HG03439 (cell line): ENCODE data around the gene KCNQ1.

Experiments
- ATAC-seq: cut with Tn5 transposase; IDR thresholded peaks from one replicate; pipeline ENCODE4 v1.9.1; 2021; ENCODE audit warnings: mild to moderate bottlenecking, moderate library complexity; ENCODE audit not compliant: unreplicated experiment

The KCNQ1 gene

DNA sequence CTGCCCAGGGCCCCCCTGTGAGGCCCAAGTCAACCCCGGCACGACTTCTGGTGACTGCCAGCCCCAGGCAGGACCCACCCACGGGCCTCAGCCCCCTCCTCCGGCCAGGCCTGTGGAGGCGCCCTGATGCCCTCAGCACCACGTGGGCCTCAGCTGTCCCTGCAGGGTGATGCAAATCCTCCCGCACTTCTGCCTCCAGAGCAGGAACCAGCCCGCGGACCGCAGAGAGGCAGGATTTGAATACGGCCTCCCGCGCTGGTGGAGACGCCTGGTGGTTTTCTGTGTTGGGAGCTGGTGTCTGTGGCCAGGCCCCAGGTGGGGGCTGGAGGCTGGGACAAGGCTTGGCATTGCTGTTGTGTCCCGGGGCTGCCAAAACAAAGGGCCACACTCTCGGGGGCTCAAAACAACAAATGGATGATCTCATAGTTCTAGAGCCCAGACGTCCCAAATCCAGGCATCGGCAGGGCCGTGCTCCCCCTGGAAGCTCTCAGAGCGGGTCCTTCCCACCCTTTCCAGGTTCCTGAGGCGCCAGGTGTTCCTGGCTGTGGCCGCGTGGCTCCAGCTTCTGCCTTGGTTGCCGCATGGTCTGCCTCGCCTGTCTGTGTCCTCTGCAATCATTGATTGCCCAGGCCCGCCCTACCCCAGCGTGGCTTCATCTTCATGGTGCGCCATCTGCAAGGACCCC, 19.9 kb upstream of the KCNQ1 start:
- ATAC-seq, result no peak

DNA sequence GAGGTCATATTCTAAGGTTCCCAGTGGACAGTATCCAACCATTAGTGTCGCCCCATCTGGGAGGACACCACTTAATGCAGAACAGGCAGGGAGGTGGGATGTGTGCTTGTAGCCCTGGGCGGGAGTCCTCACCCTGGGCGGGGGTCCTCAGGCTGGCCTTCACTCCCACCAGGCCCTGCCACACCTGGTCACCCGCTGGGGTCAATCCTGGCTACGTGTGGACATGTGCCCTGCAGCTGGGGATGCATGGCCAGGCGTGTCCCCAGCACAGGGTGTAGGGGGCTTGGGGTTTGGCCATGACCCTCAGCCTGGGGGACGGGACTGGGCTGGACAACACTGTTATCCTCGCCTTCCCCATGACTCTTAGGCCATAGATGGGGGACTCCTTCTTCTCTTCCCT, 19.3 kb upstream of the KCNQ1 start:
- no peak for ATAC-seq

DNA sequence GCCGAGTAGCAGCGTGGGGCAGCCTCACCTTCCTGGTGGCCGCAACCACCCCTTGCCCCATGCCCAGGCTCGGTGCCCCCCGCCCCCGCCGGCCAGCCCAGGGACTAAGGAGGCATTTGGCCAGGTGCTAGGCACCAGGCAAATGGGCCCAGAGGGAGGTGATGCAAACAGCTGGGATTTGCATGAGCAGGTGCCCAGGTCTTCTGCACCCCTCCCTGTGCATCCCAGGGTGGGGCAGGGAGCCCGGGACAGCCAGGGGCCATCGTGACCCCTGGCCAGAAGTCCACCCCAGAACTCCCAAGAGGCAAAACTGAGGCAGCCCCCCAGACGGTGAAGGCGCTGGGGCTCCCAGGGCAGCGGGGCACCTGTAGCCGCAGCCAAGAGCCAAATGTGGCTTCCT, 18.6 kb upstream of the KCNQ1 start:
- no peak for ATAC-seq

DNA sequence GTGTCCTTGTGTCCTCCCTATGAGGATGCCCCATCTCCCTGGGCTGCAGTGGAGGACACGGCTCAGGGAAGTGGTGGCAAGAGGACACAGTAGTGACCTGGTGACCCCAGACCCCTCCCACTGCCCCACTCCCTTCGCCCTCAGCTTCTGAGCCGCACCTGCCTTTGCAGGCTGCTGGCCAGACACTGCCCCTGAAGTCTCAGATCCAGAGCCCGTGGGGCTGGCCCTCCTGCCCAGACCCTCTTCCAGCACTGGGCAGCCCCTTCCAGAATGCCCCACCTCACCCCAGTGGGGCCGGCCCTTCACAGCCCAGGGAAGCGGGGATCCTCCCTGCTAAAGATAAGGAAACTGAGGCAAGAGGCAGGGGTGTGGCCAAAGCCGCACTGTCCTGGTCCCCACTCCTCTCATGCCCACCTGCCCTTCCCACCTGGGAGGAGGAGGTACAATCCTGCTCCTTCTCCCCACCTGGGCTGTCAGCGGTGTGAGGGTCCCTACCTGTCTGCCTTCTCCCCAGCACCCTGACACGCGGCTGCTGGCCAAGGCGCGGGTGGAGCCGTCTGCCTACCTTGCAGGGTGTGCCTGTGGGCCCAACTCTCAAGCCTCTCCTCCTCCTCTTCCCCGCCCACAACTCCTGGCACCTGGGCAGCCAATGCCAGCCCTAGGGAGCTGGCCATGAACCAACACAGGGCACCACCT, 17.8 kb upstream of the KCNQ1 start:
- ATAC-seq, result no peak

DNA sequence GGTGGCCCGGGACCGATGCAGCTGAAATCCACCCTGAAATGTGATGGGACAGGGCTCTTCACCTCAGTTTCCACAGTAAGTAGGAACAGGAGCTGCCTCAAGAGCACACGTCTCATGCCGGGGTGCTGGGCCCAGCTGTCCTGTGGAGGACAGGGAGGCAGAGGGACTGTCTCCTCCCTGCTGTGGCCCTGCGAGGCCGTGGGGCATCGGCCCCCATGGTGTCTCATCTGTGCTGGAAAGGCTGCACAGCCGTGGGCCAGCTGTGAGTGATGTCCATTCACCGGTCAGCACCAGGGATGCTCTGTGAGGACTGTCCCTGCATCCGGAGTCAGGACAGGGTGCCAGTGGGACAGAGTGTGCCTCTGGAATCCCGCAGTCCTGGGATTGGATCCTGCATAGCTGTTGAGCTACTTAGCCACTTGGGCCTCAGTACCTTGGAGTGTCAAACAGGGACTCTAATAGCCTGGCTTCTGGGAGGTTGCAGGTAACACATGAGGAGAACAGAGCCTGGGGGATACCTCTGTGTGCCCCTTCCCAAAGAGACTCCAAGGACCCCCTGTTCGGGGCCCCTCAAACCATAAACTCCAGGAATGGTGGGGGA, 17.0 kb upstream of the KCNQ1 start:
- ATAC-seq, result no peak

DNA sequence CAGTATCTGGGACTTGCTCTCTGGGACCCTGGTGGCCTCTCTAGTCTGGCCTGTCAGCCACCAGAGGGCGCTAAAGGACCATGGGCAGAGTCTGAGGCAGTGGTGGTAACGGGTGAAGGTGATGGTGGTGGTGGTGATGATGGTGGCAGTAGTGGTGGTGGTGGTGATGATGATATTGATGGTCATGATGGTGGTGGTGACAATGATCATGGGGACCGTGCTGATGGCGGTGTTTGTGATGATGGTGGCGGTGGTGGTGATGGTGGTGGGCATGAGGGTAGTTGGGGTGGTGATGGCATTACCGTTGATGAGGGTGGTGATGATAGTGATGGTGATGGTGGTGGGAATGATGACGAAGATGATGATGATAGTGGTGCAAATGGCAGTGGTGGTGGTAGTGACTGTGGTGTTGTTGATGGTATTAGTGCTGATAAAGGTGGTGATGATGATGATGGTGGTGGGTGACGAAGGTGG, 16.4 kb upstream of the KCNQ1 start:
- no peak for ATAC-seq

DNA sequence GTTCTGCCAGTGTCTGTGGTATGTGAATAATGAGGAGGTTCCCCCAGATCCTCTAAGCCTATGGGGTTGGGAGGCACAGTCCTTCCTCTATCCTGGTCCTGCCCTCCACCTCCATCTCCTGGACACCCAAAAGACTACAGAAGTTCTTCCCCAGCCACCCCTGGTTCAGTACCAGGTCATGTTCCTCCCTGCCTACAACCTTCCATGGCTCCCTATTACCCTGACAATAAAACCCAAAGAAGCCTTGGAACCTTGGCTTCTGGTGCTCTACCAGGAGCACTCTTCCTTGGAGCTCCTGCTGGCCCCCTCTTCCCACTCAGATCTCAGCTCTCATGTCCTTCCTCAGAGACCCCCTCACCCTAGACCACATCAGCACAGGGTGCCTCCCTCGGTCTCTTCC, 13.4 kb upstream of the KCNQ1 start:
- no peak for ATAC-seq

DNA sequence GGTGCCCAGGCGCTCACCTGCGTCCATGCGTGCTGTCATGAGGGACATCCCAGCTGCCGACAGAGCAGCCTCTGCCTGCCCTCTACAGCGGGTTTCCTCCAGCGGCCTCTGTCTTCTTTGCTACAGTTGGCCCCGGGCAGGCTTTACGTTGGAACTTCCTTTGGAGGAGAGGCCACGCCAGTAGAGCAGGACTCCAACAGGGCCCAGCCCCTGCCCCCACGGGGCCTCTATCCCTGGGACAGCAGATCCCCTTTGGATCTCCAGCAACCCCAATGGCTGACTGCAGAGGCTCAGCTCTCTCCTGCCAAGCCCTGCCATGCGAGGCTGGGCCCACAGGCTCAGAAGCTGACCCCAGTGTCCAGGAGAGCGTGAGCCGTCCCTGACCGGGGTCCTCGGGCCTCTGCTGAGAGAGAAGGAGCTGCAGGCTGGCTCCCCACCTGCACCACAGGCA, 12.6 kb upstream of the KCNQ1 start:
- no peak for ATAC-seq

DNA sequence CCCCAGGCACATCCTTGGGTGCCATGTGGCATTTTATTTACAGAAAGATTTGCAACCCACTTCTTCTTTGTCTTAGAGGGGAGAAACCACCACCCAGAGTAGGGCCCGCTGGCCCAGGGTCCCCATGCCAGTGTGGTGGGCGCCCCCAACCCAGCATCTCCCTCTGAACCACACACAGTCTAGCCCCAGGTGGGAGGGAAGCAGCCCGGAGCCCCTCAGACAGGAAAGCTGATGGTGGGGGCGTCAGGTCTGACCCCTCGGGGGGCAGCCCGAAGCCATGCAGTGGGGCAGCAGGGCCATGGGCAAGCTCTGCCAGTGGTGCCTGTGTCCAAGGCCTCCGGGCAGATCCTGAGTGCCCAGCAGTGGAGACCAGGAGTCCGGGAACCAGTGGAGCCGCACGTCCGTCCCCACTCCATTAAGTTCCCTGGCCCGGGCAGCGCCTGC, 12.2 kb upstream of the KCNQ1 start:
- ATAC-seq, result no peak

DNA sequence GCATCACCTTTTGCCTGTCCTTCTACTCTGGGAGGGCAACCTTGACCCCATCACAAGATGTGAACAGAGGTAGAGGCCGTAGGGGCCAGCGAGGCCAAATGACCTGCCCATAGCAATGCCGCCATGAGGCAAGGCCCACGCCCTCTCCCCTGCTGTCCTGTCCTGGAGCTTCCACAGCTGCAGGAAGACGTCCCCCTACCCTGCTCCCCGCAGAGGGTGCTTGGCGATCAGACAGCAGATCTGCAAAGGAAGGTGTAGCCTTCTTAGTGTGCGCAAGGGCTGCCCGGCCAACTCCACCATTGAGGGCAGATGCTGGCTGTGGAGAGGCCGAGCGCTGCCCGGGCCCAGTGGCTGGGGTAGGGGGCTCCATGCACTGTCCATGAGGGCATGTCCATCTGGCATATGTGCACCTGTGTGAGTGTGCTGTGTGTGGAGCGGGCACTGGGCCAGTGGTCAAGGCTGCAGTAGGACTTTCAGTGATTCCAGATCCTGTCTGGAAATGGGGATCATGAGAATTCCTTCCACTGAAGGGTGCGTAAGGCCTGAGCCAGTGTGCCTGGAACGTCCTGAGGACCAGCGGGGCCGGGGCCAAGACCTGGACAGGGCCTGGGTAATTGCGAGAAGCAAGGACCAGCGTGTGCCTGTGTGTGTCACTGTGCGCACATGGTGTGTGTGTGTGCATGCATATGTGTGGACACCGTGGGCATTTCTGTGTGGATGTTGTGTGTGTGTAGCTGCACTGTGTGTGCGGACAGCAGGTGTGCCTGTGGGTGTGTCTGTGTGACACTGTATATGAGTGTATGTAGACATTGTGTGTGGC, 11.5 kb upstream of the KCNQ1 start:
- no peak for ATAC-seq

DNA sequence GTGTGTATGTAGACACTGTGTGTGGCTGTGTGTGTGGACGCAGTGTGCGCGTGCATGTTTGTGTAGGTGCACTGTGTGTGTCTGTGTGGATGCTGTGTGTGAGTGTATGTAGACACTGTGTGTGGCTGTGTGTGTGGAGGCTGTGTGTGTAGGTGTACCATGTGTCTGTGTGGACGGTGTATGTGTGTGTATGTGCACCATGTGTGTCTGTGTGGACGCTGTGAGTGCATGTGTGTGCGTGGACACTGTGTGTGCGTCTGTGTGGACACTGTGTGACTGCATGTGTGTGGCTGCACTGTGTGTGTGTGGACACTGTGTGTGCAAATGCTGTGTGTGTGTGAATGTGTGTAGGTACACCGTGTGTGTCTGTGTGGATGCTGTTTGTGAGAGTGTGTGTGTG, 10.8 kb upstream of the KCNQ1 start:
- no peak for ATAC-seq

DNA sequence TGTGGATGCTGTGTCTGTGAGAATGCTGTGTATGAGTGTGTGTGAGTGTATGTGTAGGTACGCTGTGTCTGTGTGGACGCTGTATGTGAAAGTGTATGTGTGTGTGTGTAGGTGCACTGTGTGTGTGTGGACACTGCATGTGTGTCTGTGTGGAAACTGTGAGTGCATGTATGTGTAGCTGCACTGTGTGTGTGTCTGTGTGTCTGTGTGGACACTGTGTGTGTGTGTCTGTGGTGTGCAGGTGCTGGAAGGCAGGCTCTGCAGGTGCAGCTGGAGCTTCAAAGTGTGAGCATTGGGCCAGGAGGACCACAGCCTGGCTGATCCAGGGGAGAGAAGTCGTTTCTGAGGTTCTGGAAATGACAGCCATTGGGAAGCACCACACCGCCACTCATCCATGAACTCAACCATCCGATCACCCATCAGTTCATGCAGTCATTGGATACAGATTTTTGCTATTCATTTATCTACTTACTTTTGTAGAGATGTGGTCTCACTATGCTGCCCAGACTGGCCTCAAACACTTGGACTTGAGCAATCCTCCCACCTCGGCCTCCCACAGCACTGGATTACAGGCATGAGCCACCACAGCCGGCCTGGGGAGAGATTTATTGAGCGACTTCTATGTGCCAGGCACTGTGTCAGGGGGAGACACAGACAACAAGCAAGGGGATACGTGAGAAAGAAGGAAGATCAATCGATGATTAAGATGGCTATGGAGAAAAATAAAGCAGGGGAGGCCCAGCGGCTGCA, 10.1 kb upstream of the KCNQ1 start:
- no peak for ATAC-seq

DNA sequence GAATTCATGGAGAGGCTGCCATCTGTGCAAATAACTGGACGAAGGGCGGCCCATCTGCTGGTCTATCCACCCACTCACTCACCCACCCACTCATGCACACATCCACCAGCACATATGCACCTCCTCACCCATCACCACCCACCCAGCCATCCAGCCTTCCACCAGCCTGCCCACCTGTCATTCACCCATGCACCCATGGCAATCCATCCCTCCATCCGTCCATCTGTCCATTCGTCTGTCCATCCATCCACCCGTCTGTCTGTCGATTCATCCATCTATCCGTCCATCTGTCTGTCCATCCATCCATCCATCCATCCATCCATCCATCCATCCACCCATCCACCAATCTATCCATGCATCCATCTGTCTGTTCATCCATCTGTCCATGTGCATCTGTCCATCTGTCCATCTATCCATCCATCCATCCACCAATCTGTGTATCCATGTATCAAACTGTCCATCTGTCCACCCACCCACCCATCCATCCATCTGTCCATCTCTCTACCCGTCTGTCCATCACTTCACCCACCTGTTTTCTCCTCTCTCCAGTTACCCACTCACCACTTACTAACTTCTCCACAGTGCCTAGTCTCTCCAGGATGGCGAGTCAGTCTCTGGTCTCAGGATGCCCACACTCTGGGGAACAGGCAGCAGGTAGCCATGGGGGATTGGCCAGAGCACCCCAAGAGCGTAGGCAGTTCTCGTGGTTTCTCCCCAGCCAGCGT, 9.4 kb upstream of the KCNQ1 start:
- no peak for ATAC-seq

DNA sequence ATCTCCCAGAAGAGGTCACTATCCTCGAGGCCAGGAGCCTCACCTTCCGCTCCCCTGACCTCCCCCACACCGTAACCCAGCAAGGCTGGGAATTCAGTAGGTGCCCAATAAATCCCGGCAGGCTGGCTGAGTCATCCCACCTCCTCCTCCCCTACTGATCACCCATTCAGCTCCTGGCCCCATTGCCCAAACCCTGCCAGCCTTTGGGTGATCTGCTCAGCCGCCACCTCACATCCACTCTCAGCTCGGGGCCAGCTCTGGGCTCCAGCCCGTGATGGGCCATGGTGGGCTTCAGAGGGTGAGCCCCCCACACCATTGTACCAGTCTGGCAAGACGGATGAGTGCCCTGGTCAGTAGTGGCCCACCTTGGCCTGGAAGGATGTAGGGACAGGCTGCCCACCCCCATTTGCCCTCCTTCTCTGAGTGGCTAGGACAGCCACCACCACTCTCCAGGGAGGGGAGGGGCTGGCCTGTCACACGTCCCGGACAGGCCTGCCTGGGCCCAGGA, 8.7 kb upstream of the KCNQ1 start:
- no peak for ATAC-seq

DNA sequence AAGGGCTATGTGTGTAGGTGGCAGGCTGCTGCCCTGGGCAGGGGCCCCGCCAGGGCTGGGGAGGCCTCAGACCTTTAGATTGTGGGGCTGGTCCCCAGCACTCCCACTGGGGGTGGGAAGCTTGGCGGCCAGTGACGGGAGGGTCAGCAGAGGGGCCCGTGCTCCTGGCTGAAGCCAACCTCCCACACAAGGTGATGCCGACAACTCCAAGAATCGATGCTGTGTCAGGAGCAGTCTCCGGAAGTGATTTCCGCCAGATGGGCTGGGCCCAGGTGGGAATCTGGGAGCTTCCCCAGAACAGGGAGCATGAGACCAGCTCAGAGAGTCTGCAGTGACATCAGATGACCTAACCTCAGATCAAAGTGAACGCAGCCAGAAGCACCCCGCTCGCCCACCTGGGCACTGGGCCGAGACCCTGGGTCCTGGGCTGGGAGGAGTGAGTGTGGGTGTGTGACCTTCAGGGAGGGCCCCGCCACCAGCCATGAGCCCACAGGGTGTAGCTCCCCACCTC, 8.2 kb upstream of the KCNQ1 start:
- ATAC-seq, result no peak

DNA sequence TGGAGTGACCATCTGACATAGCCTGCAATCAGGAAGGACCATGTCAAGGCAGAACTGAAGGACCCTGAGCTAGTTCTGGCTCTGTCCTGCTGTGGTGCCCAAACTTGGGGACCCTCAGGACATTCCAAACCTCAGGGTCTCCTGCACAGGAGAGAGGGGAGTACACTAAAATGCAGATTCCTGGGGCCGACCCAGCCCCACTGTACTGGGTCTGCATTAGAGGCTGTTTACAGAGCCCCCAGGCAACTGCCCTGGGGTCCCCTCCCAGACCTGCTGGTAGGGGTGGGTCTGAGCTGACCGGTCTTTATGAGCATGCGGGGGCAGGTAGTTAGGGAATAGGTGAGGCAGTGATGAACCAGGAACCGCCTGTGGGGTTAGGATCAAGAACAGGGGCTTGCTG, 7.3 kb upstream of the KCNQ1 start:
- no peak for ATAC-seq

DNA sequence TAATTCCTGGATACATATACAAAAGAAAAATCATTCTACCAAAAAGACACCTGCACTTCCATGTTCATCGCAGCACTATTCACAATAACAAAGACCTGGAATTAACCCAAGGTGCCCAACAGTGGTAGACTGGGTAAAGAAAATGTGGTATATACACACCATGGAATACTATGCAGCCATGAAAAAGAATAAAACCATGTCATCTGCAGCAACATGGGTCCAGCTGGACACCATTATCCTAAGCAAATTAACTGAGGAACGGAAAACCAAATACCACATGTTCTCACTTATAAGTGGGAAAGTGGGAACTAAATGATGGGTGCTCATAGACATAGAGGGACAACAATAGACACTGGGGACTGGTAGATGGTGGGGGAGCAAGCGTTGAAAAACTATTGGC, 5.0 kb upstream of the KCNQ1 start:
- ATAC-seq, result no peak

DNA sequence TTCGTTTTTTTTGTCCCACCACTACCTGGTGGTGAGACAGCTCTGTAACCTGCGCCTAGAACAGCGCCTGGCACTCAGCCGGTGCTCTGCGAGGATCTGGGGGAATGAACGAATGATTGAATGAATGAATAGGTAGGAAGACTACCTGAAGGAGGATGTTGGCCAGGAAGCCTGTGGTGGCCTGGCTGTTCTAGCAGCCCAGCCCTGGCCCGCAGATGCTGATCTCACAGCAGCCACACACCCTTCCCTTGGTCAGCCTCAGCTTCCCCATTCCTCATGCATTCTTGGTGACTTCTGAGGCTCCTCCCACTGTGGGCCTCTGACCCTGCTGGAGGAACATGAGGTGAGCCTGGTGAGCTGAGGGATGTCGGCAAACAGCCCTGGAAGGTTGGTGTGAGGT, 4.2 kb upstream of the KCNQ1 start:
- ATAC-seq, result no peak

DNA sequence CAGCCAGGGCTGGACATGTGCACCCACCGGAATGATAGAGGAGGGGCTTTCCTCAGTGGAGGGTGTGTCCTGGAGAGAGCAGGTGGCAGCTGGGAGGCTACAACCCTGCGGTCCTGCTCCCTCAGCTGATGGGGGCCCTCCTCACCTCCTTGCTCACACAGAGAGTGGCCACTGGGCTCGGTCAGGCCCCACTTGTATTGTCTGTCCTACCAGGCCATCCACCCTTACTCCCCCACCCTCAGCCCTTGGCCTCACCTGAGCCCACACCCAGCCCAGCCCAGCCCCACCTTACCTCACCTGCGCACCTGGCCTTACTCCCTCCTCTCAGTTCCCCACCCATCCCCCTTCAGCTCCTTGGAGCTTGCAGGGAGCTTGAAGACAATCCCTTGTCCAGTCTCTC, 3.6 kb upstream of the KCNQ1 start:
- no peak for ATAC-seq

DNA sequence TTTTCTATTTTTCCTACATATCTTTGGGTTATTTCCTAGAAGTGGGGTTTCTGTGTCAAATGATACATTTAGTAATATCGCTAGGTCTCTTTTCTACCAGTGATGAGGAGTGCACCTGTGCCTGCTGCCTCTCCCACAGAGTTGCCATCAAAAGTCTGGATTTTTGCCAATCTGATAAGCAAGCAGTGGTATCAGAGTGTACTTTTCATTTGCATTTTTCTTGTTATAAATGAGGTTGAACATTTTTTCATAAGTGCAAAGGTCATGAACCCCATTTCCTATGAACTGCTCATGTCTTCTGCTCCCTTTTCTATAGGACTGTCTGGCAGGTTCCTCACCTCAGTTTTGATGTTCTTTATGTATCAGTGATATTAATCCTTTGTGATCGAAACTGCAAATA, 2.2 kb upstream of the KCNQ1 start:
- no peak for ATAC-seq
